K562 treated with DMSO at 1 percent for 24 hours (cell line): Measurements from ENCODE around the gene FBXO33. TPM values are rescaled to one million over a fixed set of nuclear protein-coding genes. Genes with fewer than 3 reads are reported as not detected.

ENCODE experiments used
- total RNA-seq: library from RNA; unstranded; fragments of 300-600 nt; gene quantifications from 2 replicates; pipeline ENCODE4 v1.2.3, GENCODE V29; 2022; ENCODE audit warnings: low read depth; ENCODE audit not compliant: insufficient read depth

FBXO33 gene
- 5.8 and 7.3 TPM in 2 replicates for total RNA-seq

DNA sequence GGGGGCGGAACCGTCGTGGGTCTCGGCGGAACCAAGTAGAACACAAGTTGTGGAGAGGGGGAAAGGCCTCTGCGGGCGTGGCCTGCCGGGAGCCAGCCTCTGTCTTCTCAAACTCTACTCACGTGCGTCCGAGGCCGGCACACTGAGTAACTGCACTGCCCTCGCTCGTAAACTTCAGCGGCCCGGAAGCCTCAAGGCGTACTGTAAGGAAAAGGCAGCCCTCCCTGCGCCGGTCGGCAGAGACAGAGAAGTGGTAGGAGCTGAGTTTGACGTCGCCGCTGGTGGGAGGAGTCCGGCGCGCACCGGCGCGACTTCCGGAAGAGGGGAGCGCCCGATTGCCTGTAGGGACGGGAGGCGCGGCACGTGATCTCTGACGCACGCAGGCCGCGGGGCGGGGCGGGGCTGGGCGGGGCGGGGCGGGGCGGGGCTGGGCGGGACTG, at the start of gene FBXO33:
TSS of gene FBXO33 (minus strand) at position 255 of the 440 bp plus-strand sequence. CDS start 271 bp downstream, outside the sequence.

Other genes with a start within 250 kb of the FBXO33 start
- gene MIA2, start 198.5 kb downstream of the FBXO33 start, total RNA-seq = 5.1 and 6.5 TPM in 2 replicates